OCI-LY3 (cell line): ENCODE measurements around the gene ABHD17C.

ENCODE experiments used
- H2AFZ ChIP-seq: fragments of 200-600, 300-600 bp; shearing (Covaris generic); 2 replicates; pipeline ENCODE4 v1.6.0; 2014; ENCODE audit warnings: antibody characterized with exemption, low read depth, low read length
- H3K27ac ChIP-seq: fragments of 200-600, 300-600 bp; sonication (generic); 2 replicates; pipeline ENCODE4 v1.5.1; 2014; ENCODE audit warnings: mild to moderate bottlenecking, low read length, moderate library complexity, mixed read lengths
- H3K27me3 ChIP-seq: fragments of 200-600, 300-600 bp; sonication (generic); 2 replicates; pipeline ENCODE4 v1.6.1; 2014; ENCODE audit warnings: low read depth, low read length, mixed read lengths
- H3K36me3 ChIP-seq: fragments of 200-600, 300-600 bp; sonication (generic); replicated peaks from 2 replicates; pipeline ENCODE3; 2014; ENCODE audit warnings: low read depth, low read length, mixed read lengths
- H3K4me1 ChIP-seq: fragments of 300-600, 200-600 bp; sonication (generic); 2 replicates; pipeline ENCODE4 v1.6.1; 2014; ENCODE audit warnings: low read length, mixed read lengths
- H3K4me2 ChIP-seq: fragments of 200-600, 300-600 bp; sonication (generic); 2 replicates; pipeline ENCODE4 v1.6.1; 2014; ENCODE audit warnings: low read length, mixed read lengths
- H3K4me3 ChIP-seq: fragments of 300-600, 200-600 bp; sonication (generic); 2 replicates; pipeline ENCODE4 v1.5.1; 2014; ENCODE audit warnings: antibody characterized with exemption, mild to moderate bottlenecking, low read length, moderate library complexity
- H3K79me2 ChIP-seq: fragments of 300-600, 200-600 bp; shearing (Covaris generic); 2 replicates; pipeline ENCODE4 v1.6.1; 2014; ENCODE audit warnings: mild to moderate bottlenecking, low read length, mixed read lengths
- H3K9ac ChIP-seq: fragments of 300-600, 200-600 bp; shearing (Covaris generic); 2 replicates; pipeline ENCODE4 v1.6.0; 2014; ENCODE audit warnings: mild to moderate bottlenecking, low read length, moderate library complexity
- H3K9me3 ChIP-seq: fragments of 200-600, 300-600 bp; shearing (Covaris generic); 2 replicates; pipeline ENCODE4 v1.6.1; 2014; ENCODE audit warnings: low read length, mixed read lengths; ENCODE audit not compliant: insufficient read depth
- H4K20me1 ChIP-seq: fragments of 200-600, 300-600 bp; sonication (generic); 2 replicates; pipeline ENCODE4 v1.6.1; 2016; ENCODE audit warnings: low read length, mixed read lengths; ENCODE audit not compliant: insufficient read depth
- EZH2phosphoT487 ChIP-seq: fragments of 200-600 bp; shearing (Covaris generic); IDR thresholded peaks from 2 replicates; pipeline ENCODE4 v1.6.1; 2018; ENCODE audit warnings: antibody characterized with exemption, mixed run types, low read depth
- TF ChIP-seq, protein P1 (sequence below): fragments of 200-600, 300-600 bp; sonication (generic); IDR thresholded peaks from 2 replicates; pipeline ENCODE4 v1.5.1; 2014; ENCODE audit warnings: antibody characterized with exemption, low read length, low read depth

The ABHD17C gene

GRCh38 chr15:80790236-80790635 is 95.1 kb downstream of the ABHD17C start:
- no peak overlapping the region for H3K27ac ChIP-seq
- TF ChIP-seq, protein P1, sequence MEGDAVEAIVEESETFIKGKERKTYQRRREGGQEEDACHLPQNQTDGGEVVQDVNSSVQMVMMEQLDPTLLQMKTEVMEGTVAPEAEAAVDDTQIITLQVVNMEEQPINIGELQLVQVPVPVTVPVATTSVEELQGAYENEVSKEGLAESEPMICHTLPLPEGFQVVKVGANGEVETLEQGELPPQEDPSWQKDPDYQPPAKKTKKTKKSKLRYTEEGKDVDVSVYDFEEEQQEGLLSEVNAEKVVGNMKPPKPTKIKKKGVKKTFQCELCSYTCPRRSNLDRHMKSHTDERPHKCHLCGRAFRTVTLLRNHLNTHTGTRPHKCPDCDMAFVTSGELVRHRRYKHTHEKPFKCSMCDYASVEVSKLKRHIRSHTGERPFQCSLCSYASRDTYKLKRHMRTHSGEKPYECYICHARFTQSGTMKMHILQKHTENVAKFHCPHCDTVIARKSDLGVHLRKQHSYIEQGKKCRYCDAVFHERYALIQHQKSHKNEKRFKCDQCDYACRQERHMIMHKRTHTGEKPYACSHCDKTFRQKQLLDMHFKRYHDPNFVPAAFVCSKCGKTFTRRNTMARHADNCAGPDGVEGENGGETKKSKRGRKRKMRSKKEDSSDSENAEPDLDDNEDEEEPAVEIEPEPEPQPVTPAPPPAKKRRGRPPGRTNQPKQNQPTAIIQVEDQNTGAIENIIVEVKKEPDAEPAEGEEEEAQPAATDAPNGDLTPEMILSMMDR = no peak
- TF ChIP-seq EZH2phosphoT487 = no peak
- H3K4me2 ChIP-seq = no peak overlapping the region
- H3K4me3 ChIP-seq = no peak overlapping the region
- H3K4me1 ChIP-seq = no peaks in the 10 kb centered on the region
- no peaks in the 10 kb centered on the region for H3K79me2 ChIP-seq
- H3K27me3 ChIP-seq = 0 out of 2 replicates have a peak, but pooled peaks cover 6% of the 10 kb centered on the region
- H3K9me3 ChIP-seq = no peaks in the 10 kb centered on the region
- no peak overlapping the region for H3K9ac ChIP-seq
- no peak overlapping the region for H2AFZ ChIP-seq
- no peaks in the 10 kb centered on the region for H3K36me3 ChIP-seq
- H4K20me1 ChIP-seq = no peaks in the 10 kb centered on the region

- Histone ChIP-seq H3K4me3 (no peak overlapping the region), H3K9ac (no peak overlapping the region), H3K4me1 (no peaks in the 10 kb centered on the region), H3K9me3 (no peaks in the 10 kb centered on the region), H3K4me2 (no peak overlapping the region), H4K20me1 (no peaks in the 10 kb centered on the region), H3K27ac (no peak overlapping the region), H2AFZ (no peak overlapping the region), H3K36me3 (no peaks in the 10 kb centered on the region), H3K79me2 (no peaks in the 10 kb centered on the region), H3K27me3 (0 out of 2 replicates have a peak, but pooled peaks cover 6% of the 10 kb centered on the region)
- TF ChIP-seq EZH2phosphoT487 = no peak
- TF ChIP-seq, protein P1 = no peak
Measured at GRCh38 chr15:80791004-80791403, 95.9 kb downstream of the ABHD17C start.

GRCh38 chr15:80796407-80796806 is 101.3 kb downstream of the ABHD17C start:
- H3K4me2 ChIP-seq = no peak overlapping the region
- no peaks in the 10 kb centered on the region for H3K27me3 ChIP-seq
- H3K4me1 ChIP-seq = no peaks in the 10 kb centered on the region
- H4K20me1 ChIP-seq = no peaks in the 10 kb centered on the region
- no peak overlapping the region for H3K27ac ChIP-seq
- H3K79me2 ChIP-seq = no peaks in the 10 kb centered on the region
- no peak overlapping the region for H3K9ac ChIP-seq
- H2AFZ ChIP-seq = no peak overlapping the region
- TF ChIP-seq, protein P1 = no peak
- no peak for TF ChIP-seq EZH2phosphoT487
- H3K9me3 ChIP-seq = no peaks in the 10 kb centered on the region
- no peaks in the 10 kb centered on the region for H3K36me3 ChIP-seq
- H3K4me3 ChIP-seq = no peak overlapping the region

DNA sequence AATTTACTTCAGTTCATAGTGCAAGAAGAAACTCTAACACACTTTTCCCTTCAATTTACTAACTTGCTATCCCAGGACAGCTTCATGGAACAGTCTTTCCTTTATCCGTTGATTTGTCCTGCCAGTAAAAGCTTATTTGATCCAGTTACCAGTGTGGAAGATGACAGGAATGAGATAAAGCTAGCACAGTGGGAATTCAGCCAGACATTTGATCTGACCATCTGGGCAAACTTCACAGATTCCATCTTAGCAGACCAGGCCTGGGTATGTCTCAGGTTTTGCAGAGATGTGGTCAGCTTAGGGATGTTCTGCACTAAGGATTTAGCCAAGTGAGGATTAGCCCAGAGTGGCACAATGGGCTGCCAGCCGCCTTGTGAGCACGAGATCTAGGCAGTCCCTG is 103.8 kb downstream of the ABHD17C start:
- Histone ChIP-seq H3K4me1 (peaks cover 4% of the 10 kb centered on the region; the same call in 1 of the 2 replicates), H4K20me1 (no peaks in the 10 kb centered on the region), H3K79me2 (no peaks in the 10 kb centered on the region), H3K9ac (no peak overlapping the region), H3K27me3 (no peaks in the 10 kb centered on the region), H2AFZ (no peak overlapping the region), H3K9me3 (no peaks in the 10 kb centered on the region), H3K36me3 (no peaks in the 10 kb centered on the region), H3K4me2 (no peak overlapping the region), H3K27ac (no peak overlapping the region), H3K4me3 (no peak overlapping the region)
- TF ChIP-seq EZH2phosphoT487 = no peak
- TF ChIP-seq, protein P1 = no peak
